Breast epithelium (tissue), 4 donors: ENCODE results near the gene IQGAP2. TPM values are rescaled to one million over a fixed set of nuclear protein-coding genes. Genes with fewer than 3 reads are reported as not detected.

ENCODE experiments used
- DNase-seq, 2 donors: peaks; one replicate each; pipeline ENCODE4 v3.0.0-alpha.2; 2019; ENCODE audit warnings: low spot score in 2 of 2
- H3K27ac ChIP-seq, 2 donors: fragments of 200-600 bp; sonication (generic) in 1 of 2; one replicate each; pipeline ENCODE4 v1.5.1; 2016 to 2019; ENCODE audit warnings: mild to moderate bottlenecking in 1 of 2
- H3K27me3 ChIP-seq, 2 donors: fragments of 200-600 bp; sonication (generic) in 1 of 2; one replicate each; pipeline versions ENCODE4 v1.5.1 to v1.6.0; 2017 to 2019; ENCODE audit warnings: control low read depth in 1 of 2, mild to moderate bottlenecking in 1 of 2
- H3K36me3 ChIP-seq: fragments of 200-600 bp; one replicate; pipeline ENCODE4 v1.5.1; 2019
- H3K4me1 ChIP-seq, 2 donors: fragments of 200-600 bp; sonication (generic); one replicate each; pipeline ENCODE4 v1.5.1; 2016 to 2019; ENCODE audit warnings: control low read depth in 1 of 2
- H3K4me3 ChIP-seq, 3 donors: fragments of 200-600 bp; sonication (generic); 1 replicate in 2 of 3; 2 replicates in 1 of 3; pipeline ENCODE4 v1.5.1; 2016 to 2019; ENCODE audit warnings: mild to moderate bottlenecking in 3 of 3, moderate library complexity in 2 of 3
- H3K9me3 ChIP-seq, 2 donors: fragments of 200-600 bp; sonication (generic) in 1 of 2; one replicate each; pipeline ENCODE4 v1.5.1; 2016 to 2019; ENCODE audit warnings: control low read depth in 1 of 2
- POLR2A ChIP-seq: fragments of 450-650 bp; IDR thresholded peaks from one replicate; pipeline ENCODE4 v1.6.1; 2016; ENCODE audit warnings: antibody characterized with exemption, mild to moderate bottlenecking, moderate library complexity
- POLR2AphosphoS5 ChIP-seq, 3 donors: sonication (generic); formaldehyde crosslinking; IDR thresholded peaks; one replicate each; pipeline ENCODE4 v1.6.1; 2017; ENCODE audit warnings: antibody characterized with exemption in 3 of 3
- intact Hi-C: fragments of 100-400 bp; cut with DNase I; formaldehyde crosslinking; loops from one replicate; pipeline ENCODE4 v1.15.1; 2023; ENCODE audit warnings: low total_unique reads
- total RNA-seq, 3 donors: library from RNA; depleted of rRNA; stranded (reverse); fragments of >200 nt; gene quantifications; one replicate each; pipeline ENCODE4 v1.1.0, GENCODE V29; 2016
- TF ChIP-seq, protein P1 (sequence below), 3 donors: fragments of 450-650 bp; IDR thresholded peaks; one replicate each; pipeline ENCODE4 v1.5.1; 2016 to 2017; ENCODE audit warnings: antibody characterized with exemption in 3 of 3, mild to moderate bottlenecking in 3 of 3, moderate library complexity in 3 of 3

Gene IQGAP2
- total RNA-seq, 3 donors from 2014 or later: 31.7 to 70.2 (median 44.6) TPM

DNA sequence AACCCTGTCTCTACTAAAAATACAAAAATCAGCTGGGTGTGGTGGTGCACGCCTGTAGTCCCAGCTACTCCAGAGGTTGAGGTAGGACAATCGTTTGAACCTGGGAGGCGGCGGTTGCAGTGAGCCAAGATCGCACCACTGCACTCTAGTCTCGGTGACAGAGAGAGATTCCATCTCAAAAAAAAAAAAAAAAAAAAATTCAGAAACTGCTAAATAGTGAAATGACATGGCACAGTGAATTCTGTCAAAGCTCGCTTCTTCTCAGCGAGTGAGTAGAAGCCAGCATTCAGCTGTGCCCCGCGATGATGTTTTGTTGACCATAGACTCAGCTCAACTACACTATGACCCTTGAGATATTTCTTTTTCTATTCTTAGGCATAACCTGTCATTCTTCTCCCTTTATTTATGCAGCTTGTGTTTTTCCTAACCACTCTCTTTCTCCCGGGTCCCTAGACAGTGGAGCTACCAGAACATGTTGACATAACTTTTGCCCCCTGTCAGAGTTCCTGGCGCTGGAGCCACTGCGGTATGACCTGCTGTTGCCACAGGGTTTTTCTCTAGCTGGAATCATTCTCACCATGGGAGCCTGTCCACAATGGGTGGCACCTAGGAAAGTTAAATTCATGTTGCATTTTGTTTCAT, 13.5 kb upstream of the IQGAP2 start:
- Histone ChIP-seq H3K27me3 (no peaks in the 10 kb centered on the region), H3K4me3 (no peak overlapping the region), H3K27ac (peak overlapping the region; percentile 46 to 68), H3K9me3 (no peaks in the 10 kb centered on the region), H3K36me3 (no peaks in the 10 kb centered on the region), H3K4me1 (no peaks in the 10 kb centered on the region)
- no peak for DNase-seq
- TF ChIP-seq, protein P1, sequence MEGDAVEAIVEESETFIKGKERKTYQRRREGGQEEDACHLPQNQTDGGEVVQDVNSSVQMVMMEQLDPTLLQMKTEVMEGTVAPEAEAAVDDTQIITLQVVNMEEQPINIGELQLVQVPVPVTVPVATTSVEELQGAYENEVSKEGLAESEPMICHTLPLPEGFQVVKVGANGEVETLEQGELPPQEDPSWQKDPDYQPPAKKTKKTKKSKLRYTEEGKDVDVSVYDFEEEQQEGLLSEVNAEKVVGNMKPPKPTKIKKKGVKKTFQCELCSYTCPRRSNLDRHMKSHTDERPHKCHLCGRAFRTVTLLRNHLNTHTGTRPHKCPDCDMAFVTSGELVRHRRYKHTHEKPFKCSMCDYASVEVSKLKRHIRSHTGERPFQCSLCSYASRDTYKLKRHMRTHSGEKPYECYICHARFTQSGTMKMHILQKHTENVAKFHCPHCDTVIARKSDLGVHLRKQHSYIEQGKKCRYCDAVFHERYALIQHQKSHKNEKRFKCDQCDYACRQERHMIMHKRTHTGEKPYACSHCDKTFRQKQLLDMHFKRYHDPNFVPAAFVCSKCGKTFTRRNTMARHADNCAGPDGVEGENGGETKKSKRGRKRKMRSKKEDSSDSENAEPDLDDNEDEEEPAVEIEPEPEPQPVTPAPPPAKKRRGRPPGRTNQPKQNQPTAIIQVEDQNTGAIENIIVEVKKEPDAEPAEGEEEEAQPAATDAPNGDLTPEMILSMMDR (IDR thresholded peaks at IDR 0.05): no peak
- TF ChIP-seq POLR2A (no peak), POLR2AphosphoS5 (IDR thresholded peaks at IDR 0.05) (no peak)
- intact Hi-C loops: no loop called here

DNA sequence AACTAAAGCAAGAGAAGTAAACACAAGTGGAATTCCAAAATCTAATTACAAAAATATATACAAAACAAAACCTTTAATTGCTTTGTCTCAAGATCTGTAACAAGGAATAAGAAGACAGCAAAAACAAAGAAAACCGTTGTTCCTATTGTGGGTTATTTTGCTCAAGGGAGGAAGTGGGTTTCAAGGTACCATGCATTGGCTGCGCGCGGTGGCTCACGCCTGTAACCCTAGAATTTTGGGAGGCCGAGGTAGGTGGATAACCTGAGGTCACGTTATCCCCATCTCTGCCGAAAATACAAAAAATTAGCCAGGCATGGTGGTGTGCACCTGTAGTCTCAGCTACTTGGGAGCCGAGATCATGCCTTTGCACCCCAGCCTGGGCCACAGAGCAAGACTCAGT, 12.1 kb upstream of the IQGAP2 start:
- DNase-seq: no peak
- peak overlapping the region in 1 of 2 donors; percentile 5 for H3K27ac ChIP-seq
- no peaks in the 10 kb centered on the region for H3K9me3 ChIP-seq
- H3K4me1 ChIP-seq: no peaks in the 10 kb centered on the region
- H3K4me3 ChIP-seq: no peak overlapping the region
- intact Hi-C loops: no loop called here
- H3K36me3 ChIP-seq: no peaks in the 10 kb centered on the region
- TF ChIP-seq, protein P1 (IDR thresholded peaks at IDR 0.05): no peak
- TF ChIP-seq POLR2A: no peak
- no peak for TF ChIP-seq POLR2AphosphoS5 (IDR thresholded peaks at IDR 0.05)
- H3K27me3 ChIP-seq: no peaks in the 10 kb centered on the region

DNA sequence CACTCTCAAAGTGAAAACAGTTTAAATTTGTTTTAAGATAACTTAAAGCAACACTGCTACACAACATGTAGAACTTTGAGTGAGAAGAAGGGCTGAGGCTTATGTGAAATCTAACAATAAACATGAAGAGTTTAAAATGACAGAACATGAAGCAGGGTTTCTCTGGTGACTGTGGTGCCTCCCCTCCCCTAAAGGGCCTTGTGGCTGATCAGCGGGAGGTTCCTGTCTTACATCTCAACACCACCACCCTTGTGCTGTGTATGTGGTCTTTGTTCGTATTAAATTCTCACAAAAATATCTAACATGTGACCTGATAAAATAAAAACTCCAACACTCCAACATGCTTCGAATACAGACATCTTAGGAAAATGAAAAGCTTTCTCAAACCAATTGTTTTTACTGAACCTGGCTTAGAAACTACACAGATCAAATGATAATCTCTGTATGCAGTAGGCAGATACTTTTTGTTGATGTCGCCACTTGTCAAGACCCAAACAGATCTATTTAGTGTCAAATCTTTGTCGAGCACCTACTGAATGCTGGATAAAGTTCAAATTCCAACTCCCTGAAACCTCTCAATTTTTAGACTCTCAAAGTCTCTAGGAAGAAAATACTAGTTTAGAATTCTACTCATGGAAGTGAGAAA, 9.9 kb upstream of the IQGAP2 start:
- no peak overlapping the region for H3K27ac ChIP-seq
- no peak overlapping the region for H3K4me3 ChIP-seq
- no peak for TF ChIP-seq POLR2AphosphoS5 (IDR thresholded peaks at IDR 0.05)
- TF ChIP-seq POLR2A: no peak
- TF ChIP-seq, protein P1 (IDR thresholded peaks at IDR 0.05): no peak
- no peaks in the 10 kb centered on the region for H3K27me3 ChIP-seq
- no peak for DNase-seq
- no peaks in the 10 kb centered on the region for H3K4me1 ChIP-seq
- intact Hi-C loops: no loop called here
- H3K9me3 ChIP-seq: no peaks in the 10 kb centered on the region
- H3K36me3 ChIP-seq: no peaks in the 10 kb centered on the region

DNA sequence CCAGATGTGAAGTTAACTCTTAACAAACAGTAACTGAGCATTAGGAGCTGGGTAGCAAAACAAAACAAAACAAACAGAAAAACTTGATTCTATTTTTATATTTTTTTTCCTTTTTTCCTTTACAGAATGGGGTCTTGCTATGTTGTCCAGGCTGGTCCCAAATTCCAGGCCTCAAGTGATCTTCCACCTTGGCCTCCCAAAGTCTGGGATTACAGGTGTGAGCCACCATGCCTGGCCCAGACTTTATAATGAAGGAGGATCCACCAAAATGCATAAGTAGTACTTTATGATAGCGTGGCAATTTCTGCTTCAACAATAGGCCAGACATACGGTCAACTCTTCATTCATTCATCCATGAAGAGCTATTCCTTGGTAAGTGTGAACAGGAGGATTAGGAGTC, 5.9 kb upstream of the IQGAP2 start:
- H3K4me1 ChIP-seq: no peaks in the 10 kb centered on the region
- intact Hi-C loops: no loop called here
- H3K9me3 ChIP-seq: no peaks in the 10 kb centered on the region
- H3K27me3 ChIP-seq: no peaks in the 10 kb centered on the region
- no peak overlapping the region for H3K27ac ChIP-seq
- H3K4me3 ChIP-seq: no peak overlapping the region
- no peak for DNase-seq
- no peaks in the 10 kb centered on the region for H3K36me3 ChIP-seq
- TF ChIP-seq, protein P1 (IDR thresholded peaks at IDR 0.05): no peak
- TF ChIP-seq POLR2A (no peak), POLR2AphosphoS5 (IDR thresholded peaks at IDR 0.05) (no peak)

DNA sequence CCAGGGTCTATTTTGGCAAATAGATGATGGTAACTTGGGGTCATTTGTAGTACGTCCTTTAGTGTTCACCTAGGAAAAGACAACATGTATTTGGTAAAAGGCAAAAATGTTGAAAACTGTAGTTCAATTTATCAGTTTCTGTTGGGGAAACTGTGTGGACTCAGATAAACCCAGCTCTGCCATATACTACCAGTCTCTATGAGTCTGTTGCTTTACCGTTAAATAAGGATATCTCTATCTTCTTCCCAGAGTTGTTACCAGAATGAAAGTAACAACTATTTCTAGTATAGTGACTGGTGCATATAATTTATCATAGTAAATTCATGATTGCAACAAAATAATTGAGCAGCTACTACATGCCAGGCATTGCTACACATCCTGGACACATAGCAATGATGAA, 3.8 kb upstream of the IQGAP2 start:
- TF ChIP-seq POLR2A (no peak), POLR2AphosphoS5 (IDR thresholded peaks at IDR 0.05) (no peak)
- TF ChIP-seq, protein P1 (IDR thresholded peaks at IDR 0.05): no peak
- no peaks in the 10 kb centered on the region for H3K27me3 ChIP-seq
- no peak overlapping the region for H3K4me3 ChIP-seq
- no peaks in the 10 kb centered on the region for H3K9me3 ChIP-seq
- intact Hi-C loops: no loop called here
- H3K36me3 ChIP-seq: no peaks in the 10 kb centered on the region
- no peak overlapping the region for H3K27ac ChIP-seq
- H3K4me1 ChIP-seq: no peaks in the 10 kb centered on the region
- no peak for DNase-seq
